ENCODE data around the gene AGK. TPM values are rescaled to one million over a fixed set of nuclear protein-coding genes. Genes with fewer than 3 reads are reported as not detected.

The AGK gene
- total and polyA plus RNA-seq, 2 experiments from 2014 or later = 21.9 to 37.9 TPM

DNA sequence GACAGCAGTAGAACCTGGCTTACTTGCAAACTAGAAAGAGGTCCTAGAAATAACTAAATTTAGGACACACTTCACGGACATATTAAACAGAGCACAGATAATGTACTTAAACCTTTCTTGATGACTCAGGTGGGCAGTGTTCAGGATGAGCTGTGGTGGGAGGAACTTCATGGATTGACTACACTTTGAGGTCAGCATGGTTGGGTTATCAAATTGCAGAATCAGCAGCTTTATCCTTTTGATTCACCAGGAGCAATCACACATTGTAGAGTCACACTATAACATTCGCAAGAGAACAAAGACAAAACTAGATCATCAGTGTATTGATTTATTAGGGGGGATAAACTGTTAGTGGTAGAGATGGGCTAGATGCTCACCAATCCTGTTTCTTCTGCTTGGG lies 38.6 kb upstream of the AGK start:
- peaks cover 43% of the 10 kb centered on the region for H3K36me3 Mint-ChIP-seq (ENCODE audit: low read depth)
- H3F3A ChIP-seq (replicated peaks; ENCODE audit: low read depth) = 0 out of 2 replicates have a peak, but pooled peaks cover 4% of the 10 kb centered on the region
- DNase-seq (ENCODE audit: low spot score) (no peak), ATAC-seq (no peak)
- no peak overlapping the region for H3K27ac ChIP-seq (ENCODE audit: low read depth)
- H3K4me1 Mint-ChIP-seq = peaks cover 17% of the 10 kb centered on the region
- peak overlapping the region; percentile 91 for H2AFZ ChIP-seq
- peaks cover 33% of the 10 kb centered on the region for H3K9me3 Mint-ChIP-seq
- H3K79me2 ChIP-seq (replicated peaks; ENCODE audit: insufficient read depth) = no peaks in the 10 kb centered on the region
- TF ChIP-seq EZH2 (IDR thresholded peaks at IDR 0.05; ENCODE audit: low read depth, unreplicated experiment) = no peak
- no peak for TF ChIP-seq JUNB (IDR thresholded peaks at IDR 0.05; ENCODE audit: unreplicated experiment)
- no peak for TF ChIP-seq ZNF331 (CRISPR knock-in tag; IDR thresholded peaks at IDR 0.05; ENCODE audit: low read depth)
- TF ChIP-seq, protein P1, sequence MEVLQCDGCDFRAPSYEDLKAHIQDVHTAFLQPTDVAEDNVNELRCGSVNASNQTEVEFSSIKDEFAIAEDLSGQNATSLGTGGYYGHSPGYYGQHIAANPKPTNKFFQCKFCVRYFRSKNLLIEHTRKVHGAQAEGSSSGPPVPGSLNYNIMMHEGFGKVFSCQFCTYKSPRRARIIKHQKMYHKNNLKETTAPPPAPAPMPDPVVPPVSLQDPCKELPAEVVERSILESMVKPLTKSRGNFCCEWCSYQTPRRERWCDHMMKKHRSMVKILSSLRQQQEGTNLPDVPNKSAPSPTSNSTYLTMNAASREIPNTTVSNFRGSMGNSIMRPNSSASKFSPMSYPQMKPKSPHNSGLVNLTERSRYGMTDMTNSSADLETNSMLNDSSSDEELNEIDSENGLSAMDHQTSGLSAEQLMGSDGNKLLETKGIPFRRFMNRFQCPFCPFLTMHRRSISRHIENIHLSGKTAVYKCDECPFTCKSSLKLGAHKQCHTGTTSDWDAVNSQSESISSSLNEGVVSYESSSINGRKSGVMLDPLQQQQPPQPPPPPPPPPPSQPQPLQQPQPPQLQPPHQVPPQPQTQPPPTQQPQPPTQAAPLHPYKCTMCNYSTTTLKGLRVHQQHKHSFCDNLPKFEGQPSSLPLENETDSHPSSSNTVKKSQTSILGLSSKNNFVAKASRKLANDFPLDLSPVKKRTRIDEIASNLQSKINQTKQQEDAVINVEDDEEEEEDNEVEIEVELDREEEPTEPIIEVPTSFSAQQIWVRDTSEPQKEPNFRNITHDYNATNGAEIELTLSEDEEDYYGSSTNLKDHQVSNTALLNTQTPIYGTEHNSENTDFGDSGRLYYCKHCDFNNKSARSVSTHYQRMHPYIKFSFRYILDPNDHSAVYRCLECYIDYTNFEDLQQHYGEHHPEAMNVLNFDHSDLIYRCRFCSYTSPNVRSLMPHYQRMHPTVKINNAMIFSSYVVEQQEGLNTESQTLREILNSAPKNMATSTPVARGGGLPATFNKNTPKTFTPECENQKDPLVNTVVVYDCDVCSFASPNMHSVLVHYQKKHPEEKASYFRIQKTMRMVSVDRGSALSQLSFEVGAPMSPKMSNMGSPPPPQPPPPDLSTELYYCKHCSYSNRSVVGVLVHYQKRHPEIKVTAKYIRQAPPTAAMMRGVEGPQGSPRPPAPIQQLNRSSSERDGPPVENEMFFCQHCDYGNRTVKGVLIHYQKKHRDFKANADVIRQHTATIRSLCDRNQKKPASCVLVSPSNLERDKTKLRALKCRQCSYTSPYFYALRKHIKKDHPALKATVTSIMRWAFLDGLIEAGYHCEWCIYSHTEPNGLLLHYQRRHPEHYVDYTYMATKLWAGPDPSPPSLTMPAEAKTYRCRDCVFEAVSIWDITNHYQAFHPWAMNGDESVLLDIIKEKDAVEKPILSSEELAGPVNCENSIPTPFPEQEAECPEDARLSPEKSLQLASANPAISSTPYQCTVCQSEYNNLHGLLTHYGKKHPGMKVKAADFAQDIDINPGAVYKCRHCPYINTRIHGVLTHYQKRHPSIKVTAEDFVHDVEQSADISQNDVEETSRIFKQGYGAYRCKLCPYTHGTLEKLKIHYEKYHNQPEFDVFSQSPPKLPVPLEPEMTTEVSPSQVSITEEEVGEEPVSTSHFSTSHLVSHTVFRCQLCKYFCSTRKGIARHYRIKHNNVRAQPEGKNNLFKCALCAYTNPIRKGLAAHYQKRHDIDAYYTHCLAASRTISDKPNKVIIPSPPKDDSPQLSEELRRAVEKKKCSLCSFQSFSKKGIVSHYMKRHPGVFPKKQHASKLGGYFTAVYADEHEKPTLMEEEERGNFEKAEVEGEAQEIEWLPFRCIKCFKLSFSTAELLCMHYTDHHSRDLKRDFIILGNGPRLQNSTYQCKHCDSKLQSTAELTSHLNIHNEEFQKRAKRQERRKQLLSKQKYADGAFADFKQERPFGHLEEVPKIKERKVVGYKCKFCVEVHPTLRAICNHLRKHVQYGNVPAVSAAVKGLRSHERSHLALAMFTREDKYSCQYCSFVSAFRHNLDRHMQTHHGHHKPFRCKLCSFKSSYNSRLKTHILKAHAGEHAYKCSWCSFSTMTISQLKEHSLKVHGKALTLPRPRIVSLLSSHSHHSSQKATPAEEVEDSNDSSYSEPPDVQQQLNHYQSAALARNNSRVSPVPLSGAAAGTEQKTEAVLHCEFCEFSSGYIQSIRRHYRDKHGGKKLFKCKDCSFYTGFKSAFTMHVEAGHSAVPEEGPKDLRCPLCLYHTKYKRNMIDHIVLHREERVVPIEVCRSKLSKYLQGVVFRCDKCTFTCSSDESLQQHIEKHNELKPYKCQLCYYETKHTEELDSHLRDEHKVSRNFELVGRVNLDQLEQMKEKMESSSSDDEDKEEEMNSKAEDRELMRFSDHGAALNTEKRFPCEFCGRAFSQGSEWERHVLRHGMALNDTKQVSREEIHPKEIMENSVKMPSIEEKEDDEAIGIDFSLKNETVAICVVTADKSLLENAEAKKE (CRISPR knock-in tag; IDR thresholded peaks at IDR 0.05) = no peak
- no peak for TF ChIP-seq EZH2phosphoT487 (IDR thresholded peaks at IDR 0.05; ENCODE audit: unreplicated experiment)
- no peak for TF ChIP-seq STAT1 (IDR thresholded peaks at IDR 0.05; ENCODE audit: unreplicated experiment)
- TF ChIP-seq, protein P2, sequence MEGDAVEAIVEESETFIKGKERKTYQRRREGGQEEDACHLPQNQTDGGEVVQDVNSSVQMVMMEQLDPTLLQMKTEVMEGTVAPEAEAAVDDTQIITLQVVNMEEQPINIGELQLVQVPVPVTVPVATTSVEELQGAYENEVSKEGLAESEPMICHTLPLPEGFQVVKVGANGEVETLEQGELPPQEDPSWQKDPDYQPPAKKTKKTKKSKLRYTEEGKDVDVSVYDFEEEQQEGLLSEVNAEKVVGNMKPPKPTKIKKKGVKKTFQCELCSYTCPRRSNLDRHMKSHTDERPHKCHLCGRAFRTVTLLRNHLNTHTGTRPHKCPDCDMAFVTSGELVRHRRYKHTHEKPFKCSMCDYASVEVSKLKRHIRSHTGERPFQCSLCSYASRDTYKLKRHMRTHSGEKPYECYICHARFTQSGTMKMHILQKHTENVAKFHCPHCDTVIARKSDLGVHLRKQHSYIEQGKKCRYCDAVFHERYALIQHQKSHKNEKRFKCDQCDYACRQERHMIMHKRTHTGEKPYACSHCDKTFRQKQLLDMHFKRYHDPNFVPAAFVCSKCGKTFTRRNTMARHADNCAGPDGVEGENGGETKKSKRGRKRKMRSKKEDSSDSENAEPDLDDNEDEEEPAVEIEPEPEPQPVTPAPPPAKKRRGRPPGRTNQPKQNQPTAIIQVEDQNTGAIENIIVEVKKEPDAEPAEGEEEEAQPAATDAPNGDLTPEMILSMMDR (conservative IDR thresholded peaks at IDR 0.05; ENCODE audit: low read depth in 2 of 2) = no peak
- no peak for TF ChIP-seq CREB1 (CRISPR knock-in tag; IDR thresholded peaks at IDR 0.05; ENCODE audit: low read depth)
- TF ChIP-seq, protein P3, sequence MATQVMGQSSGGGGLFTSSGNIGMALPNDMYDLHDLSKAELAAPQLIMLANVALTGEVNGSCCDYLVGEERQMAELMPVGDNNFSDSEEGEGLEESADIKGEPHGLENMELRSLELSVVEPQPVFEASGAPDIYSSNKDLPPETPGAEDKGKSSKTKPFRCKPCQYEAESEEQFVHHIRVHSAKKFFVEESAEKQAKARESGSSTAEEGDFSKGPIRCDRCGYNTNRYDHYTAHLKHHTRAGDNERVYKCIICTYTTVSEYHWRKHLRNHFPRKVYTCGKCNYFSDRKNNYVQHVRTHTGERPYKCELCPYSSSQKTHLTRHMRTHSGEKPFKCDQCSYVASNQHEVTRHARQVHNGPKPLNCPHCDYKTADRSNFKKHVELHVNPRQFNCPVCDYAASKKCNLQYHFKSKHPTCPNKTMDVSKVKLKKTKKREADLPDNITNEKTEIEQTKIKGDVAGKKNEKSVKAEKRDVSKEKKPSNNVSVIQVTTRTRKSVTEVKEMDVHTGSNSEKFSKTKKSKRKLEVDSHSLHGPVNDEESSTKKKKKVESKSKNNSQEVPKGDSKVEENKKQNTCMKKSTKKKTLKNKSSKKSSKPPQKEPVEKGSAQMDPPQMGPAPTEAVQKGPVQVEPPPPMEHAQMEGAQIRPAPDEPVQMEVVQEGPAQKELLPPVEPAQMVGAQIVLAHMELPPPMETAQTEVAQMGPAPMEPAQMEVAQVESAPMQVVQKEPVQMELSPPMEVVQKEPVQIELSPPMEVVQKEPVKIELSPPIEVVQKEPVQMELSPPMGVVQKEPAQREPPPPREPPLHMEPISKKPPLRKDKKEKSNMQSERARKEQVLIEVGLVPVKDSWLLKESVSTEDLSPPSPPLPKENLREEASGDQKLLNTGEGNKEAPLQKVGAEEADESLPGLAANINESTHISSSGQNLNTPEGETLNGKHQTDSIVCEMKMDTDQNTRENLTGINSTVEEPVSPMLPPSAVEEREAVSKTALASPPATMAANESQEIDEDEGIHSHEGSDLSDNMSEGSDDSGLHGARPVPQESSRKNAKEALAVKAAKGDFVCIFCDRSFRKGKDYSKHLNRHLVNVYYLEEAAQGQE (IDR thresholded peaks at IDR 0.05; ENCODE audit: unreplicated experiment) = no peak
- TF ChIP-seq POLR2AphosphoS5 (IDR thresholded peaks at IDR 0.05; ENCODE audit: low read depth) = no peak
- TF ChIP-seq, protein P4, sequence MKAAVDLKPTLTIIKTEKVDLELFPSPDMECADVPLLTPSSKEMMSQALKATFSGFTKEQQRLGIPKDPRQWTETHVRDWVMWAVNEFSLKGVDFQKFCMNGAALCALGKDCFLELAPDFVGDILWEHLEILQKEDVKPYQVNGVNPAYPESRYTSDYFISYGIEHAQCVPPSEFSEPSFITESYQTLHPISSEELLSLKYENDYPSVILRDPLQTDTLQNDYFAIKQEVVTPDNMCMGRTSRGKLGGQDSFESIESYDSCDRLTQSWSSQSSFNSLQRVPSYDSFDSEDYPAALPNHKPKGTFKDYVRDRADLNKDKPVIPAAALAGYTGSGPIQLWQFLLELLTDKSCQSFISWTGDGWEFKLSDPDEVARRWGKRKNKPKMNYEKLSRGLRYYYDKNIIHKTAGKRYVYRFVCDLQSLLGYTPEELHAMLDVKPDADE (IDR thresholded peaks at IDR 0.05) = no peak
- TF ChIP-seq ZNF114 (CRISPR knock-in tag; IDR thresholded peaks at IDR 0.05) = no peak
- TF ChIP-seq NANOG (IDR thresholded peaks at IDR 0.05; ENCODE audit: borderline replicate concordance) = no peak
- H3K9me2 ChIP-seq (ENCODE audit: insufficient read depth) = peaks cover 17% of the 10 kb centered on the region; the same call in 1 of the 2 replicates
- H4K20me1 ChIP-seq (replicated peaks; ENCODE audit: insufficient read depth) = no peaks in the 10 kb centered on the region
- H3K36me3 ChIP-seq (ENCODE audit: insufficient read depth) = peaks cover 9% of the 10 kb centered on the region; the same call in 1 of the 2 replicates
- no peak overlapping the region for H3K27ac Mint-ChIP-seq
- peak overlapping the region; percentile 74; the same call in 2 of the 3 replicates for H3K4me3 Mint-ChIP-seq
- peak overlapping the region; percentile 97 for H3K4me2 ChIP-seq
- peaks cover 12% of the 10 kb centered on the region for H3K27me3 ChIP-seq (ENCODE audit: insufficient read depth)
- peaks cover 15% of the 10 kb centered on the region for H3K27me3 Mint-ChIP-seq (ENCODE audit: insufficient read depth, low read depth, poor library complexity)
- H3K4me3 ChIP-seq = peak overlapping the region; percentile 73
- H3K4me1 ChIP-seq (ENCODE audit: insufficient read depth) = peaks cover 16% of the 10 kb centered on the region
